Keratinocyte (primary cell): ENCODE results near the gene ELOVL5. TPM values are rescaled to one million over a fixed set of nuclear protein-coding genes. Genes with fewer than 3 reads are reported as not detected.

Source experiments
- DNase-seq: peaks from one replicate; pipeline ENCODE4 v3.0.0-alpha.2; 2011; ENCODE audit warnings: low read depth, missing footprints, low spot score
- FAIRE-seq: peaks from 2 replicates; lab custom pipeline; 2011; peaks lifted over from hg19 to GRCh38; lab: Jason Lieb, UNC
- H2AFZ ChIP-seq: 2 replicates; pipeline ENCODE4 v1.6.0; 2012; ENCODE audit warnings: low read length, control low read depth, inconsistent platforms; ENCODE audit not compliant: control insufficient read depth
- H3K27ac ChIP-seq: 2 replicates; pipeline ENCODE4 v1.5.1; 2011; ENCODE audit warnings: low read length; ENCODE audit not compliant: control insufficient read depth, insufficient read depth
- H3K27me3 ChIP-seq: 3 replicates; pipeline ENCODE4 v1.6.0; 2011; ENCODE audit warnings: low read length; ENCODE audit not compliant: control insufficient read depth, insufficient read depth; ENCODE audit errors: extremely low read depth
- H3K36me3 ChIP-seq, 2 experiments: 2 replicates in 1 of 2; 3 replicates in 1 of 2; pipeline ENCODE4 v1.5.1; 2011; ENCODE audit warnings: low read length in 2 of 2, mild to moderate bottlenecking in 1 of 2; ENCODE audit not compliant: control insufficient read depth in 2 of 2, insufficient read depth in 2 of 2; ENCODE audit errors: extremely low read depth in 1 of 2
- H3K4me1 ChIP-seq: 3 replicates; pipeline ENCODE4 v1.5.1; 2011; ENCODE audit warnings: low read length; ENCODE audit not compliant: control insufficient read depth, insufficient read depth; ENCODE audit errors: extremely low read depth
- H3K4me2 ChIP-seq: 3 replicates; pipeline ENCODE4 v1.6.0; 2011; ENCODE audit warnings: low read depth, low read length; ENCODE audit not compliant: control insufficient read depth, insufficient read depth; ENCODE audit errors: extremely low read depth
- H3K4me3 ChIP-seq, 3 experiments: fragments of 200-600 bp in 1 of 3; sonication (generic) in 1 of 3; 2 replicates in 2 of 3; 3 replicates in 1 of 3; pipeline ENCODE4 v1.5.1; 2011 to 2016; ENCODE audit warnings: low read length in 3 of 3, mild to moderate bottlenecking in 3 of 3, control low read depth in 2 of 3, inconsistent platforms in 1 of 3, low read depth in 1 of 3, mixed read lengths in 1 of 3, mixed run types in 1 of 3, moderate library complexity in 1 of 3; ENCODE audit not compliant: control insufficient read depth in 2 of 3, insufficient read depth in 2 of 3; ENCODE audit errors: extremely low read depth in 1 of 3
- H3K79me2 ChIP-seq: 2 replicates; pipeline ENCODE4 v1.6.0; 2012; ENCODE audit warnings: low read length; ENCODE audit not compliant: control insufficient read depth, insufficient read depth
- H3K9ac ChIP-seq: 3 replicates; pipeline ENCODE4 v1.6.0; 2011; ENCODE audit warnings: low read length; ENCODE audit not compliant: control insufficient read depth, insufficient read depth; ENCODE audit errors: extremely low read depth
- H3K9me1 ChIP-seq: 3 replicates; pipeline ENCODE4 v1.6.0; 2011; ENCODE audit warnings: low read length; ENCODE audit not compliant: control insufficient read depth, insufficient read depth; ENCODE audit errors: extremely low read depth
- H3K9me3 ChIP-seq: 2 replicates; pipeline ENCODE4 v1.5.1; 2012; ENCODE audit warnings: low read depth, low read length; ENCODE audit not compliant: control insufficient read depth
- H4K20me1 ChIP-seq: 3 replicates; pipeline ENCODE4 v1.6.0; 2011; ENCODE audit warnings: low read length; ENCODE audit not compliant: control insufficient read depth, insufficient read depth; ENCODE audit errors: extremely low read depth
- CTCF ChIP-seq, 3 experiments: IDR thresholded peaks in 1 of 3; conservative IDR thresholded peaks in 1 of 3; optimal IDR thresholded peaks in 1 of 3; 2 replicates in 2 of 3; 3 replicates in 1 of 3; pipeline versions ENCODE3 to v1.5.1; 2011; ENCODE audit warnings: low read length in 3 of 3, mild to moderate bottlenecking in 3 of 3, moderate library complexity in 2 of 3, control low read depth in 1 of 3, inconsistent platforms in 1 of 3; ENCODE audit not compliant: insufficient read depth in 2 of 3; ENCODE audit errors: extremely low read depth in 1 of 3
- EZH2 ChIP-seq: IDR thresholded peaks from one replicate; pipeline ENCODE4 v1.6.1; 2012; ENCODE audit warnings: inconsistent platforms, mild to moderate bottlenecking, low read length, moderate library complexity
- dilution Hi-C: fragments of 300-500 bp; cut with MboI; formaldehyde crosslinking; loops from one replicate; pipeline ENCODE4 v1.7.0; 2020; ENCODE audit warnings: low sequenced_read_pairs; ENCODE audit not compliant: extremely low pct_ligation_motif_present
- polyA plus RNA-seq, 5 experiments: library from polyadenylated mRNA; depleted of rRNA in 3 of 5; stranded (reverse) in 3 of 5; stranded (forward) in 1 of 5; unstranded in 1 of 5; fragments of >200 nt; gene quantifications; 1 replicate in 1 of 5; 2 replicates in 3 of 5; 3 replicates in 1 of 5; pipeline versions ENCODE4 v1.2.1 to v1.2.3, GENCODE V29; 2011 to 2012; ENCODE audit warnings: missing spikeins in 2 of 5, low read depth in 1 of 5, low replicate concordance in 1 of 5

The ELOVL5 gene
- polyA plus RNA-seq, 1 donor (not counting 4 experiments of a cell fraction or from before 2014, with no cell fraction given): 66.7 TPM

GRCh38 chr6:53358440-53359094 is 9.8 kb upstream of the ELOVL5 start:
- Histone ChIP-seq H3K4me2 (peak overlapping the region; percentile 80), H3K4me3 (peak overlapping the region; percentile 26 to 69 (median 41)), H3K4me1 (peaks cover 24% of the 10 kb centered on the region), H3K27me3 (no peaks in the 10 kb centered on the region), H4K20me1 (no peaks in the 10 kb centered on the region), H3K9me1 (no peaks in the 10 kb centered on the region), H3K79me2 (no peaks in the 10 kb centered on the region), H3K36me3 (no peaks in the 10 kb centered on the region), H3K27ac (peak overlapping the region; percentile 92), H3K9me3 (no peaks in the 10 kb centered on the region), H2AFZ (peak overlapping the region; percentile 83), H3K9ac (peak overlapping the region; percentile 90)
- dilution Hi-C loops: no loop called here
- no peak for TF ChIP-seq EZH2
- DNase-seq: no peak
- FAIRE-seq: no peak

- FAIRE-seq: no peak
- H3K4me1 ChIP-seq: peaks cover 24% of the 10 kb centered on the region
- dilution Hi-C loops: no loop called here
Observed at GRCh38 chr6:53357576-53358360, 9.0 kb upstream of the ELOVL5 start.

More at GRCh38 chr6:53357576-53358360, 9.0 kb upstream of the ELOVL5 start:
- no peak overlapping the region for H2AFZ ChIP-seq
- H3K4me2 ChIP-seq: no peak overlapping the region
- H3K36me3 ChIP-seq: no peaks in the 10 kb centered on the region
- no peaks in the 10 kb centered on the region for H4K20me1 ChIP-seq
- no peaks in the 10 kb centered on the region for H3K79me2 ChIP-seq
- no peaks in the 10 kb centered on the region for H3K9me3 ChIP-seq
- H3K9me1 ChIP-seq: no peaks in the 10 kb centered on the region
- no peak overlapping the region for H3K27ac ChIP-seq
- no peak overlapping the region for H3K9ac ChIP-seq
- DNase-seq: no peak
- H3K4me3 ChIP-seq: no peak overlapping the region
- TF ChIP-seq CTCF (optimal IDR thresholded peaks at IDR 0.05 in 1 of 3, IDR thresholded peaks at IDR 0.05 in 1 of 3, conservative IDR thresholded peaks at IDR 0.05 in 1 of 3; ENCODE audit: extremely low read depth in 1 of 3, insufficient read depth in 2 of 3, low read length in 3 of 3): no peak
- TF ChIP-seq EZH2: no peak
- no peaks in the 10 kb centered on the region for H3K27me3 ChIP-seq
